B cell (primary cell): Measurements from ENCODE around the gene ARPC1A.

ENCODE experiments used
- EZH2 ChIP-seq: IDR thresholded peaks from 2 replicates; pipeline ENCODE4 v1.6.1; 2012; ENCODE audit warnings: borderline replicate concordance, low read depth, mild to moderate bottlenecking, moderate library complexity, low read length; ENCODE audit not compliant: insufficient read depth, poor library complexity, severe bottlenecking
- TF ChIP-seq, protein P1 (sequence below): fragments of 200-600 bp; IDR thresholded peaks from one replicate; pipeline ENCODE4 v1.8.0; 2022; ENCODE audit warnings: antibody characterized with exemption, mild to moderate bottlenecking

DNA sequence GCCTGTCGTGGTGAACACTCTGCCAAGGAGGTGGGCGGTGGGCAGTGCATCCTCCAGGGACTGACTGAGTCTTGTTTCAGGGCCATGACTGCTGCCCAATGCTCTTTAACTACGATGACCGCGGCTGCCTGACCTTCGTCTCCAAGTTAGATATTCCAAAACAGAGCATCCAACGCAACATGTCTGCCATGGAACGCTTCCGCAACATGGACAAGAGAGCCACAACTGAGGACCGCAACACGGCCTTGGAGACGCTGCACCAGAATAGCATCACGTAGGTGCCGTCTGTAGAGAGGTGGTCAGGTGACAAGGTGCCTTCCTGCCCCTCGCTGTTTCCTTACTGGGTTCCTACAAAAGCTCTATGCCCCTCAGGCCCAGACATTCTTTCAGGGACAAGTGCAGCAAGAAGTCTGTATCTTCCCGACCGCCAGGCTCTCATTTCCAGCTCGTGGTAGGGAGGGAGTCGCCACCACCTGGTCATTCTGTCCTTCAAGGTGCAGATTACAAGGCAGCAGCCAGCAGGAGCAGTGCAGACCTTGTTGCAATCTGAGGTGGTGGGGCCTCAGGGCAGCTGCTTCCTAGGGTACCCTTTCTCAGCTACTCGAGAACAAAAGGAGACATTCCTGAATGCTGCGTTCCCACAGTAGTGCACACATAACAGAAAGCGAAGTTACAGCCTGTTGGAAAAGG, 33.9 kb downstream of the ARPC1A start:
- TF ChIP-seq, protein P1, sequence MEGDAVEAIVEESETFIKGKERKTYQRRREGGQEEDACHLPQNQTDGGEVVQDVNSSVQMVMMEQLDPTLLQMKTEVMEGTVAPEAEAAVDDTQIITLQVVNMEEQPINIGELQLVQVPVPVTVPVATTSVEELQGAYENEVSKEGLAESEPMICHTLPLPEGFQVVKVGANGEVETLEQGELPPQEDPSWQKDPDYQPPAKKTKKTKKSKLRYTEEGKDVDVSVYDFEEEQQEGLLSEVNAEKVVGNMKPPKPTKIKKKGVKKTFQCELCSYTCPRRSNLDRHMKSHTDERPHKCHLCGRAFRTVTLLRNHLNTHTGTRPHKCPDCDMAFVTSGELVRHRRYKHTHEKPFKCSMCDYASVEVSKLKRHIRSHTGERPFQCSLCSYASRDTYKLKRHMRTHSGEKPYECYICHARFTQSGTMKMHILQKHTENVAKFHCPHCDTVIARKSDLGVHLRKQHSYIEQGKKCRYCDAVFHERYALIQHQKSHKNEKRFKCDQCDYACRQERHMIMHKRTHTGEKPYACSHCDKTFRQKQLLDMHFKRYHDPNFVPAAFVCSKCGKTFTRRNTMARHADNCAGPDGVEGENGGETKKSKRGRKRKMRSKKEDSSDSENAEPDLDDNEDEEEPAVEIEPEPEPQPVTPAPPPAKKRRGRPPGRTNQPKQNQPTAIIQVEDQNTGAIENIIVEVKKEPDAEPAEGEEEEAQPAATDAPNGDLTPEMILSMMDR, result no peak
- no peak for TF ChIP-seq EZH2
